HG02798 (cell line): ENCODE measurements around the gene HMX2.

Experiments
- ATAC-seq: cut with Tn5 transposase; IDR thresholded peaks from one replicate; pipeline ENCODE4 v1.9.1; 2021; ENCODE audit warnings: mild to moderate bottlenecking; ENCODE audit not compliant: unreplicated experiment, poor library complexity

HMX2 gene, protein sequence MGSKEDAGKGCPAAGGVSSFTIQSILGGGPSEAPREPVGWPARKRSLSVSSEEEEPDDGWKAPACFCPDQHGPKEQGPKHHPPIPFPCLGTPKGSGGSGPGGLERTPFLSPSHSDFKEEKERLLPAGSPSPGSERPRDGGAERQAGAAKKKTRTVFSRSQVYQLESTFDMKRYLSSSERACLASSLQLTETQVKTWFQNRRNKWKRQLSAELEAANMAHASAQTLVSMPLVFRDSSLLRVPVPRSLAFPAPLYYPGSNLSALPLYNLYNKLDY

GRCh38 chr10:123147635-123148413, at the start of gene HMX2:
Gene HMX2, plus strand, starts transcription at chr10:123148136. Its CDS starts 243 bp downstream, at chr10:123148379.
- ATAC-seq: no peak

DNA sequence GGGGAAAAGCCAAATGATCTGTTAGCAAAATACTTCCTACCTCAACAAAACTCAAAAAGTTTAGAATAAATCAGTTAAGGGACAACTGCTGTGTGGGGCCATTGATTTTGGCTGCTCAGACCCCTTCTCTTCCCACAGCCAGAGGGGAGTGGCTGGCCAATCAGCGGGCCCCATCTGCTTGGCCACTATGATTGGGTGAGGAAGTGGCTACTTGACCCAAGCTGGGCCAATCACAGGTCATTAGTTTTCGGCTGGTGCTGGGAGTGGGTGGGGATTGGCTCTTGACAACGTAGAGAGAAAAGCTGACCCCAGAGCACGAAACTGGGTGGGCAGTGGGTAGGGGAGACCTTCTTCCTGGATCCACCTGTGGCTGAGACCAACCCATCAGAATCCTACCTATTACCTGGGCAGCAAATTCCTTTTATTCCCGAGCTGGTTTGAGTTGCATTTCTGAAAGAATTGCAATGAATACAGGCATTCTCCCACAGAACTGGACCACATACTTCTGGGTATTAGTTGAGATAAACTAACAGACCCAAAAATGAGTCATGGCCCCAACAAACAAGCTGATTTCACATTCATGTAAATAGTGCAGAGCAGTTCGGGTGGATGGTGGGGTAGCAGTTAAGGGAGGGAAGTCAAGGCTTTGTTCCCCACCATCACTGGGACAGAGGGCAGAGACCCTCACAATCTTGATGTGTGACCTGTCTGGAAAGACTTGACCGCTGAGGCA, 47.7 kb upstream of the HMX2 start:
- no peak for ATAC-seq

- ATAC-seq: no peak
Measured at GRCh38 chr10:123101872-123102271, 46.1 kb upstream of the HMX2 start.

DNA sequence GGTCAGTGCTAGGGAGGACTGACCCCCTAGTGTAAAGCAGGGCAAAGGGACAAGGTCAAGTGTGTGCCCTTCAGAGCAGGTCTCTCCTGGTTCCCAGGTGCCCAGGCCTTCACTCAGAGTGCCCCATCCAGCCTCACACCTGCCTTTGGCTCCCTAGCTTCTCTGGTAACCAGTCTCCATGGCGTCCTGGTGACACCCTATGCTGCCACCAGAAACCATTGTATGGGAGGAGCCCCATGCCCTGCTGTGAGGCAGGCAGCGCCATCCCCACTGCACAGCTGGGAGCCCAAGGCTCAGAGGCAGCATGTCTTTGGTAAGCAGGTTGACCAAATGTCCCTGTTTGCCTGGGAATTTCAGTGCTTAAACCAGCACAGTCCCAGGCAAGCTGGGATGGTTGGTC, 45.3 kb upstream of the HMX2 start:
- ATAC-seq: no peak

DNA sequence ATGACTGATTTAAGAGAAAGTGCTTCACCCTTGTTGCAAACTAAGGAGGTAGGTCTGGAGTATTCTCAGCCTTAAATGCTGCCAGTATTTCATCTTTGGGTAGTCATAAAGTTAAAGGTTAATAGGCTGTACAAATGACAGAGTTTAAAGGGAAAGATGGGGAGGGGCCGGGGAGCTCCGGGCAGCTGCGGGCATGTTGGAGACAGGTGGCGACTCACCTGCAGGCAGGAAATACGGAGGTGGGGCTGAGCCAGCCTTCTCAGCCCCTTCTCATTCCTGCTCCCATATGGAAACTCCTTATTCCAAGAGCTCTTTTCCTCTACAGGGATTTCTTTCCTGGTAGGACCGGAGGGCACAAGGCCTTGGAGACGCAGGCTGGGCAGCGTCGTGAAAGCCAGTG, 44.0 kb upstream of the HMX2 start:
- ATAC-seq: no peak

DNA sequence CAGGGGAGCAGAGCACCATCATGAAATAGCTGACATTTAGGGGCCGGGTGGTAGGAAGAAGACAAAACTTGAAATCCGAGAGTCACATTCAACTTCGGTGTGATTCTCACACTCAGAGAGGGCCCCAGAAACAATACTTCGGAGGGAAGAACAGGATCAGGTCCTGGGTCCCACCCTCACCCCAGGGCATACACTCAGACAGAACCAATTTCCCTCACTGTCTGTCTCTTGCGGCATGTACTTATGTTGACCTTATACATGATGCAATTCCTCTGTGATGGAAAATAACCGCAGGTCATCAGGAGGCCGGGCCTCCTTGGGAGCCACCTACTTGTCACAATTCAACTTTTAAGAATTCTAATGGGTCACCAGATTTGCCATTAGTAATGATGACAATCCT, 38.5 kb upstream of the HMX2 start:
- no peak for ATAC-seq

GRCh38 chr10:123117644-123118417, 30.1 kb upstream of the HMX2 start:
- no peak for ATAC-seq

DNA sequence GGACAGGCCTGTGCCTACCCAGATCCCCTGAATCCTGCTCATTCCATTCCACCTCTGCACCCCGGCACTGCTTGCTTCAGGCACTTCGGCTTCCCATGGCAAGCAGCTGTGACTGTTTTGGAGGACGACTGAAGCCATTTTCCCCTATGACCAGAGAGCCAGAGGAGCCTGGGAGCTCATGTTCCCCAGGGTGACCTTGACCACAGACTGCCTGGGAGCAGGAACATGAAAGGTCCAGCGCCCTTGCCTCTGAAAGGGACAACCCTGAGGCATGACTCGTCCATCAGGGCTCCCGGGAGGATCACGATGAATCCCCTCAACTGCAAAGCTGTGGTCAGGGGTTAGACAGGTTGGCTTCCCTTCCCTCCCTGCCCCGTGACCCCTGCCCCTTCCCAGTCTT, 28.9 kb upstream of the HMX2 start:
- ATAC-seq: no peak

- no peak for ATAC-seq
Measured at GRCh38 chr10:123126246-123126645, 21.7 kb upstream of the HMX2 start.

DNA sequence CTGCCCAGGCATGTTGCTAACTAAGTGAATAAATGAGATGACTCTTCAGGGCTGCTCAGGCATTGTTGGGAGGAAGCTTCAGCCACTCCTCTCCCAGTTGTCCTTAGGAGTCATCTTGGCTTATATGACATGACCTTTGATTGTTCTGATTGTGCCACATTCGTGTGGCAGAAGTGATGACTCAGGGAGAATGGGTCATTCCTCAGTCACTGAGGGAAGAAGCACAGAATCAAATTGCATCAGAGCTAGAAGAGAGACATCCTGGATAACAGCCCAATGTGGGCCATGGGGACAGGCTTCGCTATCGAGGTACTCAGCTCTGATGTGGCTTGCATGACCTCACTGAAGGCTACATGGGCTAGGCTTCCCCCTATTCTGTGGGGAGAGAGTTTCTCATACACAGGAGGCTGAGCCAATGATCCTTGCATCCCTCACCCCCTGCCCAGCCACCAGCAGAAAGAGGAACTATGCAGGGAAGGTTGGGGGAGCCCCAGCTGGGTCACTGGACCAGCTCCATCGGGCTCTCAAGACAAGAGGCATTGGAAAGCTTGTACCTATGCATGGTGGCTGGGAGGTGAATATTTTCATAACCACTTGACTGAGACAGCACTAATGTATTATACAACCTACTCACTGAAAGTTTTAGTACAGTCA, 18.2 kb upstream of the HMX2 start:
- ATAC-seq: no peak

- peak; percentile 82 for ATAC-seq
Measured at GRCh38 chr10:123132576-123133477, 15.1 kb upstream of the HMX2 start.

GRCh38 chr10:123133541-123134342, 14.2 kb upstream of the HMX2 start:
- no peak for ATAC-seq

DNA sequence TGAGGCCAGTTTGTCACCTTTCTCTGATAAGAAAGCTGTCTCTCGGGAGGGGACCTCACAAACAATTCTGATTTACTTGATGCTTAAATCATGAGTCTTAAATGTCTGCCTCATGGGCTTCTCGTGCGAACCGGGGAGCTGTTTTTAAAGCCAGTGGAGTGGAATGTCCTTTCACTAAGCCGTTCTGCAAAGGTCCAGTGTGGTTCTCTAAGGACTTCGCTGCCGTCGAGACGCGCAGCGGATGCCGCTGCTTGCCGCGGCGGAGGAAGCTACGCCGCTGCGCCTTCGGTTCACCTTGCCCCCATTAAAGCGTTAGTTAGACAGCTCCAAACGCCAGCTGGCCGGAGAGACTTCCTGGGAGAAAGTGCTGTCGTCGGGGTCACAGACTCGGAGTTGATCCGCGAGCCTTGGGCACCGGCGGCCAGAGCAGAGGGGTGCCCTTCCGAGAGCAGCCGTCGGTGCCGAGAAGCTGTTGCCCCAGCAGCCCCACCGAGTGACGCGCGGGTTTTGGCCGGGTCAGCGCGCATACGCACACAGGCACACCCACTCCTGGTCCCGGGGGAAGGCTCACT, 13.5 kb upstream of the HMX2 start:
- ATAC-seq: no peak

- no peak for ATAC-seq
Measured at GRCh38 chr10:123134915-123135414, 13.0 kb upstream of the HMX2 start.

DNA sequence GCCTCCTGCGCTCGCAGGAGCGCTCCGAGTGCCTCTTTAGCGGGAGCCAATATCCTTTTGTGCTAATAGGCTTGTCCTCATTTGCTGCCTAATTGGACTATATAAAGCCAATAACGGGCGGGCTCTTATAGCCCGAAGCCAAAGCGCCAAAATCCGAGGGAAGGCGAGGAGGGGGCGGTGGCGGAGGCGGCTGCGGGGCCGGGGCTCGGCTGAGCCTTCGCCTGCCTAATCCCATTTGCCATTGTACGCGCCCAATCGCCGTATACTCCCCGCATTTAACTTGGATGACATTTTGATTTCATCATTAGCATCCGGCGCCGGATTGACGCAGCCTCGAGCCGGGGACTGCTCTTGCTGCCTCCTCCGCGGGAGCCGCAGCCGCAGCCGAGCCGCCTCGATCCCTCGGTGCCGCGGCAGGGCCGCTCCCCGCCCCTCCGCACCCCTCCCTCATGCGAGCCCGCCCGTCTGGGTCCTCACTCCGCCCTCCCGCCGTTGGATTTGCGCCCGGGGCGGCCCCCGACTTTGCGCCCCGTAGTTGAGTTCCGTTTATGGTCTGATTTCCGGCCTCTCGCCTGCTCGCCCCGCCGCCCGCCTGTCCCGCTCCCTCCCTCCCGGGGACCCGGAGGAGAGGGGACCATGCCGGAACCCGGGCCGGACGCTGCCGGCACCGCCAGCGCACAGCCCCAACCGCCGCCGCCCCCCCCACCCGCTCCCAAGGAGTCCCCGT, 12.4 kb upstream of the HMX2 start, which contains the start of gene HMX3:
HMX3 (plus strand) TSS at position 556 of the 727 bp plus-strand sequence; CDS start at position 637, 81 bp downstream.
- no peak for ATAC-seq

DNA sequence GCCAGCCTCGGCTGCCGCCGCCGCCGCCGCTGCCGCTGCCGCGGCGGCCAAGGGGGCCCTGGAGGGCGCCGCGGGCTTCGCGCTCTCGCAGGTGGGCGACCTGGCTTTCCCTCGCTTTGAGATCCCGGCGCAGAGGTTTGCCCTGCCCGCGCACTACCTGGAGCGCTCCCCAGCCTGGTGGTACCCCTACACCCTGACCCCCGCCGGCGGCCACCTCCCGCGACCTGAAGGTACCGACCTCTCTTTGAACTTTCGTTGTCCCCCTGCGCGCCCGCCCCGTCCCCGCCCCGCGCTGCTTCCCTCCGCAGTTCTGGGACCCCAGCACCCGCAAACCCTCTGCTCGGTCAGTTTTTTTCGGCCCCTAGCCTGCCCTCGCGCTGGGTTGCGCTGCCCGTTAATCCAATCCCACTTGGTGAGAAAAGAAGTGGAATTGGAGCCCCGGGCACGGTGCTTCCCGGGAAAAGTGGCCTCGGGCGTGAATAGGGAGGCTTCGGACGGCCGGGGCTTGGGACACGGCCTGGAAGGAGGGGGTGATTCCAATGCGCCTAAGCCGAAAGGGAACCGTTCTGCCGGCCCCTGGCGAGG, 11.6 kb upstream of the HMX2 start:
- ATAC-seq: no peak
